H54 (cell line): Measurements from ENCODE around the gene DLGAP1.
"Not testable (repeated sequence)": the region's sequence is repeated elsewhere in the genome, so short reads cannot be mapped to it uniquely, and the experiment has no call there.

Source experiments
- DNase-seq: peaks from one replicate; pipeline ENCODE4 v3.0.0; 2011; ENCODE audit warnings: low spot score, mixed read lengths; ENCODE audit not compliant: insufficient read length
- FAIRE-seq: peaks from 3 replicates; lab custom pipeline; 2011; peaks lifted over from hg19 to GRCh38; lab: Jason Lieb, UNC
- POLR2A ChIP-seq: IDR thresholded peaks from 2 replicates; pipeline ENCODE4 v1.6.1; 2011; ENCODE audit warnings: low read depth, mild to moderate bottlenecking, low read length

The DLGAP1 gene

GRCh38 chr18:3607309-3608098, 847.6 kb downstream of the DLGAP1 start:
- FAIRE-seq (no peak), DNase-seq (no peak)
- no peak for TF ChIP-seq POLR2A

GRCh38 chr18:3606863-3607262, 848.2 kb downstream of the DLGAP1 start:
- DNase-seq, FAIRE-seq: not testable (repeated sequence)

DNA sequence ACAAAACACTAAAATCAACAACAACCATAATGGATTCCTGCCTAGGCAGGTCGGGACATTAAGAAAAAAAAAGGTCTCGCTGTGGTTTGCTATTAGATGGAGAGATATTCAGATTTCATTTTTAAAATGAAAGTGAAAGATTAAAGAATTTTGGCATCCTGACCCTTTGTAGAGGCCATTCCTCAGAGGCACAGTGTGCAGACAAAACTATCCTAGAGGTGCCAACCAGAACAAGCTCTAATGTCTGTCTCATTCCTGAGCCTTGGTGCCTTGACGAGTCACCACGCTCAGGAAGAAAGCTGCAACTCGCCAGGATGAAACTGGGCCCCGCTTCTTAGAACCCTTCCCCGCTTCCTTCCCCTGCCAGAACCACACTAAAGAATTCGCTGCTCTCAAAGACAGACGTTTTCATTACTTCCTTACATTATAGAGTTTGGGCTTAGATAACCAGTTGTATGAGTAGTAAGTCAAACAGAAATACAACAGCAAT, 849.1 kb downstream of the DLGAP1 start:
- DNase-seq (no peak), FAIRE-seq (no peak)
- no peak for TF ChIP-seq POLR2A

DNA sequence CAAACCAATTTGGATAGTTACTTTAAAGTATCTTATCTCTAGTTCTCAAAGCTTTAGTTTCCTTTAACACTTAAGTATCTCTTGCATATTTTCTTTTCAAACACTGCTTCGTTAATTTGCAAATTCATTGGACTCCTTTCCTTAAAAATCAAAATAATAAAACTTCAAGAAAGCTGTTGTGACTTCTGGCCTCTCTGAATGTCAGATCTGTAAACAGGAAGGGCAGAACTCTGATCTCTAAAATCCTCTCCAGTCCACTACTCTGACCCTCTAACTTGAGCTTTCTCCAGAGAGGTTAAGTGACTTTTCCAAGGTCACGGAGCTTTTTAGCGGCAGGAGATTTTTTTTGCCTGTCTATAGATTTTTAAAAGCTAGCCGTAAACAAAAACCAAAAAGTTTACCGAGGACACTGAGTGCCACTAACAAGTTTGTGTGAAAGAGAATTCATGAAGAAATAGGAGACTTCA, 849.6 kb downstream of the DLGAP1 start:
- DNase-seq (no peak), FAIRE-seq (no peak)
- TF ChIP-seq POLR2A = no peak

- DNase-seq (no peak), FAIRE-seq (peak; percentile 88)
- TF ChIP-seq POLR2A = 0 out of 2 replicates have a peak, but pooled peaks have one; percentile 4
Measured at GRCh38 chr18:3604498-3605408, 850.4 kb downstream of the DLGAP1 start.

DNA sequence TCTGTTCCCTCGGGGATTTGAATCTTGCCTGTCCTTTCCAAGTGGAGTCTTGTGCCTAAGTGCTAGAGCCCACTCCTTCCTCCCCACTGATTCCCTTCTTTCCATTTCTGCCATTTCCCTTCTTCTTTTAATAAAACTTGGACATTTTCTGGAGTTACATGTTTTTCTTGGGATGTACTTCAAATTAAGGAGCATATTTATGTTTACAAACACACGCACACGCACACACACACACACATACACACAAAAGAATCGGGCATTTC, 850.9 kb downstream of the DLGAP1 start:
- no peak for TF ChIP-seq POLR2A
- DNase-seq (no peak), FAIRE-seq (no peak)

DNA sequence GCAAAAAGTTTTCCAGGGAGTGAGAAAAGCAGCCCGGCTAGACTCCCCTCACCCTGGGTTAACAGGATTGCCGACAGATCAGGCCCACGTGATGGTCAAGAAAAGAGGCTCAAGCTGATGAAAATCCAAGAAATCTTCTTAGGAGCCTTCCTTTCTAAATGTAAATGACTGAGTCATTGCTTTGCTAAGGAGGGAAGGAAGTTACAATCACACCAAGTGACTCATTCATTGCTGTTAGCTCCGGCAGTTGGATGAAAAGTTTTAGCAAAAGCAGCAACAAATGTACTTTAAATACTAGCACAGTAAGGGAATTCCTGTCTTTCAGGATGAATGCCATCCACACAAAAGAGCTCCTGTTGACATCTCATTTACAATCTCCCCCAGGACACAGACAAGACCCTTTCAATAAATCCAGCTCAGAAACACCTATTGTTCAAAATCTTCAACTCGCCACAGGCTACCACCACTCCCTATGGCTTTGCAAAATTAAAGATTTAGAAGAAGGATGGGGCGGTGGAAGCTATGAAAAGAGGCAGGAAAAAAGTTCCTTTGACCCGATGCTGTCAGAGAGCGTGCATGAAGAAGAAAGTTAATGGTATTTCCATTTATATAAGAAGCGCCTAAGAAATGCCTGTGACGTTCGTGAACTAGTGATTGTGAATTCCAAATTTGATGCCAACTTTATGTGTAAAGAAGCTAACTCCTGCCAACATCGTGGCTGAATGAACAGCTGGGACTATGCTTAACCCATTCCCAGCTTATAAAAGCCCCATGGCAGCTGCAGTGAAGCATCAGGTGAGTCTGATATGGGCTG, 851.5 kb downstream of the DLGAP1 start:
- FAIRE-seq = peak; percentile 89
- DNase-seq = no peak
- no peak for TF ChIP-seq POLR2A

DNA sequence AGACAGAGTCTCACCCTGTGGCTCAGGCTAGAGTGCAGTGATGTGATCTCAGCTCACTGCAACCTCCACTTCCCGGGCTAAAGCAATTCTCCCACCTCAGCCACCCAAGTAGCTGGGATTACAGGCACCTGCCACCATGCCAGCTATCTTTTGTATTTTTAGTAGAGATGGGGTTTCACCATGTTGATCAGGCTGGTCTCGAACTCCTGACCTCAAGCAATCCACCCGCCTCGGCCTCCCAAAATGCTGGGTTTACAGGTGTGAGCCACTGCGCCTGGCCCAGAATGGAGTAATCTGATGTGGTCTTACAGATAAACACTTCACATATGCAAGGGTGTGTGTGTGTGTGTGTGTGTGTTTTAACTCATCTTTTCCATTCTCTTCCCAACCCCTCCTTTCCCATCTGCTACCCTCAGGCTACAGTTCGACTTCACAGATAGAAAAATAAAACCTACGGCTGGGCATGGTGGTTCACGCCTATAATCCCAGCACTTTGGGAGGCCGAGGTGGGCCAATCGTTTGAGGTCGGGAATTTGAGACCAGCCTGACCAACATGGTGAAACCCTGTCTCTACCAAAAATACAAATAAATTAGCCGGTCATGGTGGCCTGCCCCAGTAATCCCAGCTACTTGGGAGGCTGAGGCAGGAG, 853.9 kb downstream of the DLGAP1 start:
- not testable (repeated sequence) for FAIRE-seq, DNase-seq

GRCh38 chr18:3599861-3600260, 855.2 kb downstream of the DLGAP1 start:
- DNase-seq (no peak), FAIRE-seq (no peak)
- no peak for TF ChIP-seq POLR2A

- FAIRE-seq (no peak), DNase-seq (no peak)
- no peak for TF ChIP-seq POLR2A
Measured at GRCh38 chr18:3599195-3599594, 855.9 kb downstream of the DLGAP1 start.

DNA sequence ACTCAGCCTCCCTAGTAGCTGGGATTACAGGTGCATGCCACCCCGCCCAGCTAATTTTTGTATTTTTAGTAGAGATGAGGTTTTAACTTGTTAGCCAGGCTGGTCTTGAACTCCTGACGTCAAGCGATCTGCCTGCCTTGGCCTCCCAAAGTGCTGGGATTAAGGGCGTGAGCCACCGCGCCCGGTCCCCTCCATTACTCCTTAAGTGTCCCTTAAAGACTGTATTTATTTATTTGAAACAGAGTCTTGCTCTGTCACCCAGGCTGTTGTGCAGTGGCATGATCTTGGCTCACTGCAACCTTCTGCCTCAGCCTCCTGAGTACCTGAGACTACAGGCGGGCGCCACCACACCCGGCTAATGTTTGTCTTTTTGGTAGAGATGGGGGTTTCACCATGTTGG, 856.5 kb downstream of the DLGAP1 start:
- no peak for DNase-seq
- no peak for TF ChIP-seq POLR2A
- no peak for FAIRE-seq

- FAIRE-seq = no peak
- DNase-seq = no peak
Measured at GRCh38 chr18:3597409-3598357, 857.4 kb downstream of the DLGAP1 start.

More at GRCh38 chr18:3597409-3598357, 857.4 kb downstream of the DLGAP1 start:
- TF ChIP-seq POLR2A = no peak
